ENCODE results near the gene ZC3H12D.

DNA sequence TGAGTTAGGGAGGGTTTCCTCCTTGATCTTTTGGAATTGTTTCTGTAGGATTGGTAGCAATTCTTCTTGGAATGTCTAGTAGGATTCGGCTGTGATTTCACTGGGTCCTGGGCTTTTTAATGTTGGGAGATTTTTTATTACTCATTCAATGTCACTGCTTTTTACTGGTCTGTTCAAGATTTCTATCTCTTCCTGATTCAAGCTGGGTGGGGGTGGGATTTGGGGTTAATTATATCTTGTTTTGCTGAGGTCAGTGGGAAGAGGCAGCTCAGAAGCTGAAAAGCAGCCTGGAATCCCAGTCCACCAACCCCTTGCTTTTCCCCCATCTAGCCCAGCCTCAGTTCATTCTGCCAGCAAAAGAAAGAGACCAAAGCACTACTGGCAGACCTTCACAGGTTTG lies 45.2 kb downstream of the ZC3H12D start:
- TF ChIP-seq, protein P1, sequence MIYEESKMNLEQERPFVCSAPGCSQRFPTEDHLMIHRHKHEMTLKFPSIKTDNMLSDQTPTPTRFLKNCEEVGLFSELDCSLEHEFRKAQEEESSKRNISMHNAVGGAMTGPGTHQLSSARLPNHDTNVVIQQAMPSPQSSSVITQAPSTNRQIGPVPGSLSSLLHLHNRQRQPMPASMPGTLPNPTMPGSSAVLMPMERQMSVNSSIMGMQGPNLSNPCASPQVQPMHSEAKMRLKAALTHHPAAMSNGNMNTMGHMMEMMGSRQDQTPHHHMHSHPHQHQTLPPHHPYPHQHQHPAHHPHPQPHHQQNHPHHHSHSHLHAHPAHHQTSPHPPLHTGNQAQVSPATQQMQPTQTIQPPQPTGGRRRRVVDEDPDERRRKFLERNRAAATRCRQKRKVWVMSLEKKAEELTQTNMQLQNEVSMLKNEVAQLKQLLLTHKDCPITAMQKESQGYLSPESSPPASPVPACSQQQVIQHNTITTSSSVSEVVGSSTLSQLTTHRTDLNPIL (CRISPR knock-in tag; IDR thresholded peaks at IDR 0.05; ENCODE audit: low read depth), result no peak
- TF ChIP-seq CSDC2 (CRISPR knock-in tag; IDR thresholded peaks at IDR 0.05), result no peak
- TF ChIP-seq OSR1 (CRISPR knock-in tag; IDR thresholded peaks at IDR 0.05), result no peak
- no peak for TF ChIP-seq ZFP3 (CRISPR knock-in tag; IDR thresholded peaks at IDR 0.05)
- TF ChIP-seq TOX (CRISPR knock-in tag; IDR thresholded peaks at IDR 0.05; ENCODE audit: borderline replicate concordance), result no peak
- TF ChIP-seq, protein P2, sequence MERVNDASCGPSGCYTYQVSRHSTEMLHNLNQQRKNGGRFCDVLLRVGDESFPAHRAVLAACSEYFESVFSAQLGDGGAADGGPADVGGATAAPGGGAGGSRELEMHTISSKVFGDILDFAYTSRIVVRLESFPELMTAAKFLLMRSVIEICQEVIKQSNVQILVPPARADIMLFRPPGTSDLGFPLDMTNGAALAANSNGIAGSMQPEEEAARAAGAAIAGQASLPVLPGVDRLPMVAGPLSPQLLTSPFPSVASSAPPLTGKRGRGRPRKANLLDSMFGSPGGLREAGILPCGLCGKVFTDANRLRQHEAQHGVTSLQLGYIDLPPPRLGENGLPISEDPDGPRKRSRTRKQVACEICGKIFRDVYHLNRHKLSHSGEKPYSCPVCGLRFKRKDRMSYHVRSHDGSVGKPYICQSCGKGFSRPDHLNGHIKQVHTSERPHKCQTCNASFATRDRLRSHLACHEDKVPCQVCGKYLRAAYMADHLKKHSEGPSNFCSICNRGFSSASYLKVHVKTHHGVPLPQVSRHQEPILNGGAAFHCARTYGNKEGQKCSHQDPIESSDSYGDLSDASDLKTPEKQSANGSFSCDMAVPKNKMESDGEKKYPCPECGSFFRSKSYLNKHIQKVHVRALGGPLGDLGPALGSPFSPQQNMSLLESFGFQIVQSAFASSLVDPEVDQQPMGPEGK (CRISPR knock-in tag; IDR thresholded peaks at IDR 0.05; ENCODE audit: borderline replicate concordance), result no peak
- no peak for TF ChIP-seq ZNF70 (CRISPR knock-in tag; IDR thresholded peaks at IDR 0.05)
- no peak for TF ChIP-seq ZFP30 (CRISPR knock-in tag; IDR thresholded peaks at IDR 0.05)
- TF ChIP-seq BACH2 (CRISPR knock-in tag; IDR thresholded peaks at IDR 0.05; ENCODE audit: borderline replicate concordance), result no peak
- no peak for TF ChIP-seq ZNF8 (CRISPR knock-in tag; IDR thresholded peaks at IDR 0.05)
- no peak for TF ChIP-seq TCF4 (CRISPR knock-in tag; IDR thresholded peaks at IDR 0.05; ENCODE audit: borderline replicate concordance)
- no peak for TF ChIP-seq ZNF565 (CRISPR knock-in tag; conservative IDR thresholded peaks at IDR 0.05; ENCODE audit: low read depth)
- TF ChIP-seq, protein P3, sequence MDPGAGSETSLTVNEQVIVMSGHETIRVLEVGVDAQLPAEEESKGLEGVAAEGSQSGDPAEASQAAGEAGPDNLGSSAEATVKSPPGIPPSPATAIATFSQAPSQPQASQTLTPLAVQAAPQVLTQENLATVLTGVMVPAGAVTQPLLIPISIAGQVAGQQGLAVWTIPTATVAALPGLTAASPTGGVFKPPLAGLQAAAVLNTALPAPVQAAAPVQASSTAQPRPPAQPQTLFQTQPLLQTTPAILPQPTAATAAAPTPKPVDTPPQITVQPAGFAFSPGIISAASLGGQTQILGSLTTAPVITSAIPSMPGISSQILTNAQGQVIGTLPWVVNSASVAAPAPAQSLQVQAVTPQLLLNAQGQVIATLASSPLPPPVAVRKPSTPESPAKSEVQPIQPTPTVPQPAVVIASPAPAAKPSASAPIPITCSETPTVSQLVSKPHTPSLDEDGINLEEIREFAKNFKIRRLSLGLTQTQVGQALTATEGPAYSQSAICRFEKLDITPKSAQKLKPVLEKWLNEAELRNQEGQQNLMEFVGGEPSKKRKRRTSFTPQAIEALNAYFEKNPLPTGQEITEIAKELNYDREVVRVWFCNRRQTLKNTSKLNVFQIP (CRISPR knock-in tag; IDR thresholded peaks at IDR 0.05; ENCODE audit: borderline replicate concordance, low read depth), result no peak
- no peak for TF ChIP-seq PPARA (CRISPR knock-in tag; IDR thresholded peaks at IDR 0.05; ENCODE audit: borderline replicate concordance)

Data from SK-N-SH treated with all-trans-retinoic acid at 6 μM for 48 hours (cell line).